Hematopoietic multipotent progenitor cell treated with erythropoietin and hydrocortisone succinate and interleukin-3 and kit ligand, for 6 days (in vitro differentiated cells): ENCODE data around the gene PLCB1.

Source experiments
- DNase-seq: peaks from one replicate; pipeline ENCODE4 v3.0.0-alpha.2; 2015

The PLCB1 gene

GRCh38 chr20:8689337-8689736 is 557.3 kb downstream of the PLCB1 start:
- no peak for DNase-seq

- DNase-seq, result no peak
Observed at GRCh38 chr20:8690074-8690473, 558.0 kb downstream of the PLCB1 start.

- DNase-seq, result no peak
Observed at GRCh38 chr20:8693709-8694108, 561.6 kb downstream of the PLCB1 start.

DNA sequence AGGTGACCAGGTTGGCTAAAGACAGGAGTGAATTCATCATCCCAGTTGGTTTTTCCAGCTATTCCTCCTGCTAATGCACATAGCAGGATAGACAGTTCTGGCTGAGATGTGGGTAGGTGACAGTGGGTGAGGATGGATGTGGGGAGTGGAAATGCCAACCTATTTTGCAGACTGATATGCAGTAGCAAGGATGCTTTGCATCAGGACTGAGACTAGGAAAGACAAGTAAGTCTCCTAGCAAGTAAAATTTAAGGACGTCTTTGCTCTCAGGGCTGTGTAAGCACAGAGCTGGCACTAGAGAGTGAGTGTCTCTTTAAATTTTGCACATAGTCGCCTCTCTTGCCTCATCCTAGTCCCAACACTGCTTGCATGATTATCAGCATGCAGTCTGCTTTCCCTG is 568.7 kb downstream of the PLCB1 start:
- no peak for DNase-seq

- DNase-seq, result no peak
Observed at GRCh38 chr20:8706961-8707700, 575.1 kb downstream of the PLCB1 start.

GRCh38 chr20:8709627-8710026 is 577.6 kb downstream of the PLCB1 start:
- no peak for DNase-seq

DNA sequence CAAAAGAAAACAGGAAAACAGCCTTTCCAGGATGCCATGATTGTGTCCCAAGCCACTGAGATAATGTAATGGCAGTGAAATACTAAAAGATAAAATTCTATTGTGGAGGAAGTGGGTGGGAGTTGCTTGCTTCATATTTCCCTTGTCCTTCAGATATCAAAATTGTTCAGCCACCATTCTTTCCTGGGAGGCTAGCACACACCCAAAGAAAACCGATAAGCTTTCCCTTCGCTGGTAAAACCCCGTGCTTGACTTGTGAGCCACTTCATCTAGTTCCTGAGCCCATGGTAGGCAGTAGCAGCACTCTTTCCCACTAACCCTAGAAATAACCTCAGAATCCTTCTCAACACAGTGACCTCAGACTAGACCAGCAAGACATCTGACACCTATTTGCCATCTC is 579.4 kb downstream of the PLCB1 start:
- peak; percentile 86 for DNase-seq

- DNase-seq, result peak; percentile 67
Observed at GRCh38 chr20:8714206-8714605, 582.1 kb downstream of the PLCB1 start.

- DNase-seq, result no peak
Observed at GRCh38 chr20:8718279-8718678, 586.2 kb downstream of the PLCB1 start.

- no peak for DNase-seq
Observed at GRCh38 chr20:8720089-8720488, 588.0 kb downstream of the PLCB1 start.

GRCh38 chr20:8721098-8721497 is 589.0 kb downstream of the PLCB1 start:
- DNase-seq, result peak; percentile 84

DNA sequence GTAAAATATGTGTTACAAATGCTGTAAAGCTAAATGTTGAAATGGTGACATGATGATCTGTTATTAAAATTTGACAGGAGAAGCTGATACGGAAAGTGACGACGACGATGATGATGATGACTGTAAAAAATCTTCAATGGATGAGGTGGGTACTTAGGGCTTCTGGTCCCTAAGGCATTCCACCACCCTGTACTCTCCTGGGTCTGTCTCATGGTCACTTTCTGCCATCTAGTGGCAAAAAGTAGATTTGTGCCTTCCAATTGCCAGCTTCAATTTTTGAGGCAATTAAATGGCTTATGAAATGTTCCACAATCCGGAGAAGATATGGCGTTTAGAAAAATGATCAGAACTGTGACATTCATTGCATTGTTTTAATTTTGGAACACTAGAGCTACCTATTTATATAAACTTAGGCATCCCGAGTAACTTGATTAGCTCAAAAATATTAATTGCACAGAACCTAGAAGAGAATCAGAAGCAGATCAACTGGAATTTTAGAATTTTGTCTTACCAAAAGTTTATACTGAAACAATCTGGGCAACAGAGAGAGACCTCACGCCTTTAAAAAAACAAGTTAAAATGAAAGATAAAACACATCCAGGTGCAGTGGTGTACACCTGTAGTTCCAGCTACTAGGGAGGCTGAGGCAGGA is 590.3 kb downstream of the PLCB1 start:
- DNase-seq, result peak; percentile 84

DNA sequence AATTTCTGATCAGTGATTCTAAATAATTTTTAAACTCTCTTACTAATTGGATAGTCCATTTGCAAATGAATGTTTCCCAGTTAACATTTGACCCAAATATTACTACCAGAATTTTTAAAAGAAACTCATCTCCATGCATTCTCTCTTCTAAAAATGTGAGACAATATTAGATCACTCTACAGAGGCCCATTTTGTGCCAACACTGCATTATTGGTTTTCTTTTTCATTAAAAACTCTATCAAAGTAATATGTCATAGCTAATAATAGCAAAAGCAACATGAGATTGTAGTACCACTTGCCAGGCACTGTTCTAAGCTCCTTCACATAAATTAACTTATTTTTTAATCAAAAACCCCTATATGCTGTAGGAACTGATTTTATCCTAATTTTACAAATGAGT is 591.2 kb downstream of the PLCB1 start:
- DNase-seq, result no peak

DNA sequence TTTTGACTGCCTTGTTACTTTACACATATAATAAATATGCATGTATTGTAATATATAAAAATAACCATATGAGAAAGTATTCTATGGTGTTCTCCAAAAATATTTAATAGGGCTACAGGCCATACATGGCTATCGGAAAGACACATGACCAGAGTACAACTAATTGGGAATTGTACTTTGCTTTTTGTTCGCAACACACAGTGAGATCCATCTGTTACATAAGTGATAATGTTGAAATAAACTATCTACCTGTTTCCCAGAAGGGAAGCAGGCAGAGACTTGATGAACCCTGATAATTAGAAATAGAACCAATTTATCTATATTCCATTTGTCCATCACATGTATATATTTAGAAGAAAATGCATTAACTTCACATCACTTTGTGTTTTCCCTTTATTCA is 592.8 kb downstream of the PLCB1 start:
- no peak for DNase-seq

DNA sequence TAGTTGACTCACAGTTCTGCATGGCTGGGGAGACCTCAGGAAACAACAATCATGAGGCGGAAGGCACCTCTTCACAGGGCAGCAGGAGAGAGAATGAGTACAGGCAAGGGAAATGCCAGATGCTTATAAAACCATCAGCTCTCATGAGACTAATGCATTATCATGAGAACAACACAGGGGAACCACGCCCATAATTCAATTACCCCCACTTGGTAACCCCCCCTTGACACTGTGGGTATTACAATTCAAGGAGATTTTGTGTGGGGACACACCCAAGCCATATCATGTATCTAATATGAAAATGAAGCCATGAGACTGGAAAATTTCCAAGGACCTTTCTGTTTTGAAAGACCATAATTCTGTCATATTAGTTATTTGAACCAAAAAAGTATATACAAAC is 594.4 kb downstream of the PLCB1 start:
- peak; percentile 50 for DNase-seq

- DNase-seq, result no peak
Observed at GRCh38 chr20:8735014-8735413, 602.9 kb downstream of the PLCB1 start.

- no peak for DNase-seq
Observed at GRCh38 chr20:8735674-8736073, 603.6 kb downstream of the PLCB1 start.

DNA sequence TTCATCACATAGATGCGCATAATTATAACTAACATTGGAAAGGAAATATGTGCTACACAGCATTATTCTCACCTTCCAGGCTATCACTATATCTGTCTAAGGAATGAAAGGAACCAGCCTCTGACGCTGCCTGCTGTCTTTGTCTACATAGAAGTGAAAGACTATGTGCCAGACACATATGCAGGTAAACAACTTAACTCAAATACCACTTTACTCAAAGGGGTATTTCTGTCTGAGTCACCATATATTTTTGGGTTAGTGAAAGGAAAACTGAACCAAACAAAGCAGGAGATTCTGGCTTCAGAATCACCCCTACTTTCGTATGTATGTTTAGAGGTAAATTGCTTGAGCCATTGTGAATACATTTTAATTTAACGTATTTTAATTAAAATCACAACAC is 608.2 kb downstream of the PLCB1 start:
- DNase-seq, result no peak

- no peak for DNase-seq
Observed at GRCh38 chr20:8744228-8744844, 612.3 kb downstream of the PLCB1 start.

DNA sequence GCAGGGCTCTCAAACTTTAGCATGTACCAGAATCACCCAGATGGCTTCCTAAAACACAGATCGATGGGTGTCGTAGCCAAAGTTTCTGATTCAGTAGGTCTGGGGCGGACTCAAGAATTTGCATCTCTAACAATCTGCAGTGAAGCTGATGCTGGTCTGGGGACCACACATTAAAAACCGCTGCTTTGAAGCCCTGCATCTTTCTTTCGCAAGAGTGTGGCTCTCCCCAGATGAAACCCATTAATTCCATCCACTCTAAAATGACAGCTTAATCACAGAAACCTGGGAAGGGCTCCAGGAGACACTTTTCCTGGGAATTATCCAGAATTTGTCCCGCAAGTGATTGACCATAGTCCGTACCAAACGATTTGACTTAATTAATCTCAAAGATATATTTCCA is 617.0 kb downstream of the PLCB1 start:
- DNase-seq, result no peak

DNA sequence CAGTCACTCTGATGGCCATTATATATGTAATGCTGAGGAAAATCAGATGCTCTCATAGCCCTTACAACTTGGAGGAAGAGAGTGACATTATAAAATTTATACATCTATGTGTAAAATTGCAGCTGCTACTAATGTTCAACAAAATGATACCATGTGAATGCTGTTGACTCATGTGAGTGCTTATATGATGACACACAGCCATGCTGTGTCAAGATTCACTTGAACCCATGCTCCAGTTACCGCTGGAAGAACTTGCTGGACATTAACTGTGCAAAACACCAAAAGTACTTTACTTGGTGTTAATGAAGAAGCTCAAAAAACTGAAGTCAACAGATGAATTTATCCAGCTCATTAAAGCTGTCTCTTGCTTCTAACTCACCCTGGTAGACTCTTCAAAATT is 617.9 kb downstream of the PLCB1 start:
- no peak for DNase-seq

- no peak for DNase-seq
Observed at GRCh38 chr20:8755340-8756118, 623.5 kb downstream of the PLCB1 start.

- DNase-seq, result no peak
Observed at GRCh38 chr20:8756410-8756809, 624.3 kb downstream of the PLCB1 start.

DNA sequence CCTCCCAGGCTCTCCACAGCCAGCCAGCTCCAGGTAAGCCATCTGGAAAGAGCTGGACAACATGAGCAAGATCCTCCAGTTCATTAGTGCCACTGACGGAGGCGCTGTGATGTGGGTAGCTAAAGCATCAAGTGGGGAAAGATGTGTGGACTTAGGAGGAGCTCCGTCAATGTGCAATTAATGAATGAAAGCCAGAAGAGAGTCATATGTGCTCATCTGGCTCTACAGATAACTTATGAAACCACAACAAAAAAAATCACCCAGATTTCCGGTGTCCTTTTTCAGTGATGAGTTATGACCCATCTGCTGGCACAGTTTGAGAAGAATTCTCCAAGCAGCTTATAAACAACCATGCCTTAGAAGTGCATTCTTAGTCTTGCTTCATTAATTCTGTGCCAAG is 625.1 kb downstream of the PLCB1 start:
- peak; percentile 68 for DNase-seq
